Endothelial cell of umbilical vein (primary cell): Measurements from ENCODE around the gene MTPN. TPM values are rescaled to one million over a fixed set of nuclear protein-coding genes. Genes with fewer than 3 reads are reported as not detected.

Experiments used
- BruUV-seq: library from RNA; stranded (reverse); fragments of 400-500 nt; replicated peaks from 2 replicates; lab custom pipeline; 2021; lab: Mats Ljungman, UMichigan
- CTCF ChIA-PET: fragments of 300-600, 350-600 bp; sonication (Branson Sonifier 250); formaldehyde crosslinking; loops from one replicate; lab custom pipeline; 2021; ENCODE audit warnings: antibody characterized with exemption, inconsistent platforms; lab: Charles Lee
- POLR2A ChIA-PET: fragments of 300-600, 350-600 bp; sonication (Branson Sonifier 250); formaldehyde crosslinking; loops from one replicate; lab custom pipeline; 2021; ENCODE audit warnings: antibody characterized with exemption, inconsistent platforms; lab: Charles Lee
- DNase-seq: peaks from one replicate; pipeline ENCODE4 v3.0.0-alpha.2; 2011; ENCODE audit warnings: low read depth, low spot score
- FAIRE-seq: peaks from 2 replicates; lab custom pipeline; 2011; peaks lifted over from hg19 to GRCh38; lab: Jason Lieb, UNC
- H2AFZ ChIP-seq: 2 replicates; pipeline ENCODE4 v1.6.0; 2012; ENCODE audit warnings: low read depth, low read length, control low read depth, inconsistent platforms
- H3K27ac ChIP-seq: 2 replicates; pipeline ENCODE4 v1.5.1; 2011; ENCODE audit warnings: low read depth, mild to moderate bottlenecking, control low read depth, low read length, moderate library complexity; ENCODE audit not compliant: insufficient read depth
- H3K27me3 ChIP-seq, 2 experiments: 2 replicates each; pipeline versions ENCODE4 v1.6.0 to v1.6.1; 2011; ENCODE audit warnings: low read length in 2 of 2, mixed read lengths in 1 of 2; ENCODE audit not compliant: control insufficient read depth in 2 of 2, insufficient read depth in 2 of 2
- H3K36me3 ChIP-seq, 2 experiments: 2 replicates in 1 of 2; 3 replicates in 1 of 2; pipeline ENCODE4 v1.5.1; 2011; ENCODE audit warnings: low read length in 2 of 2, mild to moderate bottlenecking in 1 of 2, moderate library complexity in 1 of 2; ENCODE audit not compliant: control insufficient read depth in 2 of 2, insufficient read depth in 2 of 2; ENCODE audit errors: extremely low read depth in 1 of 2
- H3K4me1 ChIP-seq: 3 replicates; pipeline ENCODE4 v1.5.1; 2011; ENCODE audit warnings: mild to moderate bottlenecking, low read length; ENCODE audit not compliant: control insufficient read depth, insufficient read depth; ENCODE audit errors: extremely low read depth
- H3K4me2 ChIP-seq: 2 replicates; pipeline ENCODE4 v1.6.1; 2011; ENCODE audit warnings: low read length, control low read depth, mixed read lengths; ENCODE audit not compliant: insufficient read depth
- H3K4me3 ChIP-seq, 3 experiments: fragments of 200-600 bp in 1 of 3; sonication (generic), shearing (Covaris generic) in 1 of 3; replicated peaks in 1 of 3; 2 replicates each; pipeline ENCODE4 v1.5.1; 2011 to 2016; ENCODE audit warnings: control low read depth in 3 of 3, low read length in 3 of 3, mild to moderate bottlenecking in 2 of 3, inconsistent platforms in 1 of 3, low read depth in 1 of 3, moderate library complexity in 1 of 3; ENCODE audit not compliant: insufficient read depth in 1 of 3
- H3K79me2 ChIP-seq: 2 replicates; pipeline ENCODE4 v1.6.0; 2012; ENCODE audit warnings: low read length, inconsistent platforms; ENCODE audit not compliant: control insufficient read depth, insufficient read depth
- H3K9ac ChIP-seq: replicated peaks from 2 replicates; pipeline ENCODE3; 2011; ENCODE audit warnings: low read length, control low read depth; ENCODE audit not compliant: insufficient read depth; ENCODE audit errors: extremely low read depth
- H3K9me1 ChIP-seq: replicated peaks from 3 replicates; pipeline ENCODE4 v1.6.0; 2011; ENCODE audit warnings: mild to moderate bottlenecking, low read length; ENCODE audit not compliant: control insufficient read depth, insufficient read depth; ENCODE audit errors: extremely low read depth
- H3K9me3 ChIP-seq: replicated peaks from 2 replicates; pipeline ENCODE4 v1.5.1; 2012; ENCODE audit warnings: low read length, inconsistent platforms; ENCODE audit not compliant: control insufficient read depth, insufficient read depth
- H4K20me1 ChIP-seq: replicated peaks from 2 replicates; pipeline ENCODE3; 2011; ENCODE audit warnings: mild to moderate bottlenecking, low read length; ENCODE audit not compliant: control insufficient read depth, insufficient read depth; ENCODE audit errors: extremely low read depth
- EZH2 ChIP-seq: IDR thresholded peaks from 2 replicates; pipeline ENCODE4 v1.6.1; 2012; ENCODE audit warnings: borderline replicate concordance, low read depth, mild to moderate bottlenecking, moderate library complexity, low read length, inconsistent platforms; ENCODE audit not compliant: severe bottlenecking
- FOS ChIP-seq: IDR thresholded peaks from 2 replicates; pipeline ENCODE4 v1.6.1; 2011; ENCODE audit warnings: mild to moderate bottlenecking, low read length, moderate library complexity, borderline replicate concordance; ENCODE audit not compliant: insufficient read depth
- GATA2 ChIP-seq: IDR thresholded peaks from 2 replicates; pipeline ENCODE4 v1.7.0; 2011; ENCODE audit warnings: low read depth, mild to moderate bottlenecking, moderate library complexity, mixed read lengths, low read length; ENCODE audit not compliant: insufficient read length, insufficient read depth
- JUN ChIP-seq: IDR thresholded peaks from 2 replicates; pipeline ENCODE4 v1.6.1; 2011; ENCODE audit warnings: borderline replicate concordance, low read depth; ENCODE audit not compliant: insufficient read length, insufficient read depth
- MYC ChIP-seq: IDR thresholded peaks from one replicate; pipeline ENCODE4 v1.6.1; 2011; ENCODE audit warnings: mild to moderate bottlenecking, low read depth, low read length
- POLR2A ChIP-seq: IDR thresholded peaks from 2 replicates; pipeline ENCODE4 v1.6.1; 2012; ENCODE audit warnings: low read depth, mild to moderate bottlenecking, control low read depth, low read length
- POLR2AphosphoS5 ChIP-seq: IDR thresholded peaks from 2 replicates; pipeline ENCODE4 v1.6.1; 2012; ENCODE audit warnings: low read depth, mild to moderate bottlenecking, control low read depth, low read length, moderate library complexity; ENCODE audit not compliant: insufficient read depth
- dilution Hi-C: fragments of 300-500 bp; cut with MboI; formaldehyde crosslinking; loops from one replicate; pipeline ENCODE4 v1.15.0; 2019; ENCODE audit warnings: low sequenced_read_pairs; ENCODE audit not compliant: extremely low pct_ligation_motif_present
- intact Hi-C: fragments of 100-400 bp; cut with micrococcal nuclease; formaldehyde crosslinking; loops from one replicate; pipeline ENCODE4 v1.10.0; 2022
- polyA plus RNA-seq, 4 experiments: library from polyadenylated mRNA; depleted of rRNA in 3 of 4; stranded (reverse) in 3 of 4; unstranded in 1 of 4; fragments of >200 nt; gene quantifications; 2 replicates each; pipeline versions ENCODE4 v1.2.1 to v1.2.3, GENCODE V29; 2011 to 2012; ENCODE audit warnings: missing spikeins in 1 of 4
- total RNA-seq: library from RNA; stranded (reverse); gene quantifications from 2 replicates; pipeline ENCODE4 v1.2.3, GENCODE V29; 2021
- TF ChIP-seq, protein P1 (sequence below), 2 donors: IDR thresholded peaks; 1 replicate in 1 of 2; 2 replicates in 1 of 2; pipeline ENCODE4 v1.5.1; 2011; ENCODE audit warnings: low read length in 2 of 2, mild to moderate bottlenecking in 2 of 2, moderate library complexity in 2 of 2, control low read depth in 1 of 2, inconsistent platforms in 1 of 2, low read depth in 1 of 2; ENCODE audit not compliant: insufficient read depth in 1 of 2; ENCODE audit errors: extremely low read depth in 1 of 2
- TF ChIP-seq, protein P2 (sequence below): IDR thresholded peaks from 2 replicates; pipeline ENCODE4 v1.6.1; 2011; ENCODE audit not compliant: insufficient read depth, insufficient read length

The MTPN gene
- total and polyA plus RNA-seq, 2 donors (not counting 3 experiments of a cell fraction or from before 2014, with no cell fraction given) = 58.1 to 174 TPM

GRCh38 chr7:135932131-135932530 lies 45.0 kb downstream of the MTPN start:
- Histone ChIP-seq H3K27me3 (no peaks in the 10 kb centered on the region), H3K4me2 (no peak overlapping the region), H3K4me3 (no peak overlapping the region), H3K9me1 (no peaks in the 10 kb centered on the region), H3K79me2 (peaks cover 63% of the 10 kb centered on the region), H3K36me3 (peaks cover 2% of the 10 kb centered on the region in 2 experiments), H3K27ac (no peak overlapping the region), H3K4me1 (peaks cover 11% of the 10 kb centered on the region), H4K20me1 (no peaks in the 10 kb centered on the region), H3K9ac (no peak overlapping the region), H2AFZ (no peak overlapping the region), H3K9me3 (no peaks in the 10 kb centered on the region)
- TF ChIP-seq GATA2 (no peak), MYC (no peak), FOS (no peak), POLR2AphosphoS5 (no peak), POLR2A (no peak), JUN (no peak), EZH2 (no peak)
- TF ChIP-seq, protein P1, sequence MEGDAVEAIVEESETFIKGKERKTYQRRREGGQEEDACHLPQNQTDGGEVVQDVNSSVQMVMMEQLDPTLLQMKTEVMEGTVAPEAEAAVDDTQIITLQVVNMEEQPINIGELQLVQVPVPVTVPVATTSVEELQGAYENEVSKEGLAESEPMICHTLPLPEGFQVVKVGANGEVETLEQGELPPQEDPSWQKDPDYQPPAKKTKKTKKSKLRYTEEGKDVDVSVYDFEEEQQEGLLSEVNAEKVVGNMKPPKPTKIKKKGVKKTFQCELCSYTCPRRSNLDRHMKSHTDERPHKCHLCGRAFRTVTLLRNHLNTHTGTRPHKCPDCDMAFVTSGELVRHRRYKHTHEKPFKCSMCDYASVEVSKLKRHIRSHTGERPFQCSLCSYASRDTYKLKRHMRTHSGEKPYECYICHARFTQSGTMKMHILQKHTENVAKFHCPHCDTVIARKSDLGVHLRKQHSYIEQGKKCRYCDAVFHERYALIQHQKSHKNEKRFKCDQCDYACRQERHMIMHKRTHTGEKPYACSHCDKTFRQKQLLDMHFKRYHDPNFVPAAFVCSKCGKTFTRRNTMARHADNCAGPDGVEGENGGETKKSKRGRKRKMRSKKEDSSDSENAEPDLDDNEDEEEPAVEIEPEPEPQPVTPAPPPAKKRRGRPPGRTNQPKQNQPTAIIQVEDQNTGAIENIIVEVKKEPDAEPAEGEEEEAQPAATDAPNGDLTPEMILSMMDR (IDR thresholded peaks at IDR 0.05; ENCODE audit: extremely low read depth in 1 of 2, insufficient read depth in 1 of 2, low read depth in 1 of 2, low read length in 2 of 2) = no peak
- TF ChIP-seq, protein P2, sequence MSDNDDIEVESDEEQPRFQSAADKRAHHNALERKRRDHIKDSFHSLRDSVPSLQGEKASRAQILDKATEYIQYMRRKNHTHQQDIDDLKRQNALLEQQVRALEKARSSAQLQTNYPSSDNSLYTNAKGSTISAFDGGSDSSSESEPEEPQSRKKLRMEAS = no peak
- no peak for FAIRE-seq
- no peak for DNase-seq
- dilution Hi-C loops = no loop called here
- ChIA-PET POLR2A (interaction anchor here (0.7 kb wide), 1 partner anchor 35 kb away, joined by 9 read pairs; no protein-coding TSS in a partner anchor), CTCF (interaction anchor here (1.2 kb wide), 1 partner anchor 259 kb away, joined by 4 read pairs; no protein-coding TSS in a partner anchor)
- BruUV-seq = no TSS peak
- intact Hi-C loops = no loop called here
